ENCODE data around the gene TUBB4B.

TUBB4B gene

GRCh38 chr9:137205126-137206069, 35.7 kb upstream of the TUBB4B start, which contains the start of the genes NDOR1 and TMEM203 (continued):
- 0 out of 2 replicates have a peak, but pooled peaks have one; percentile 18 for TF ChIP-seq ZNF518A (tag by site-specific recombination; conservative IDR thresholded peaks at IDR 0.05; ENCODE audit: low read depth)
- TF ChIP-seq SALL2 (tag by site-specific recombination; IDR thresholded peaks at IDR 0.05; ENCODE audit: borderline replicate concordance), result no peak
- no peak for TF ChIP-seq KLF17 (tag by site-specific recombination; IDR thresholded peaks at IDR 0.05)
- peak; percentile 66; the same call in 1 of the 2 replicates for TF ChIP-seq ZNF2 (tag by site-specific recombination; IDR thresholded peaks at IDR 0.05)
- TF ChIP-seq GLI2 (tag by site-specific recombination; IDR thresholded peaks at IDR 0.05; ENCODE audit: borderline replicate concordance, low read depth), result no peak
- TF ChIP-seq ZNF426 (tag by site-specific recombination; IDR thresholded peaks at IDR 0.05), result no peak
- 0 out of 2 replicates have a peak, but pooled peaks have one; percentile 12 for TF ChIP-seq MEIS1 (CRISPR knock-in tag; IDR thresholded peaks at IDR 0.05; ENCODE audit: borderline replicate concordance)
- TF ChIP-seq ZNF121 (tag by site-specific recombination; IDR thresholded peaks at IDR 0.05), result no peak

- H3K27ac ChIP-seq (ENCODE audit: extremely low read depth, low read depth, low read length), result no peak overlapping the region
- POLR2A ChIA-PET, result interaction anchor here (0.6 to 16.6 kb wide), 4 partner anchors 15 to 519 kb away, joined by 3 to 304 read pairs (median 91); partner anchors contain the start of genes ANAPC2, CYSRT1, RNF208 and RNF224
- peaks cover 7% of the 10 kb centered on the region for H3K4me1 ChIP-seq (ENCODE audit: control insufficient read depth, insufficient read depth, low read length)
- TF ChIP-seq ZNF555 (tag by site-specific recombination; conservative IDR thresholded peaks at IDR 0.05), result no peak
- TF ChIP-seq ZNF2 (tag by site-specific recombination; IDR thresholded peaks at IDR 0.05), result no peak
- no peak for TF ChIP-seq PRDM1 (tag by site-specific recombination; IDR thresholded peaks at IDR 0.05)
- TF ChIP-seq ZNF610 (tag by site-specific recombination; IDR thresholded peaks at IDR 0.05; ENCODE audit: borderline replicate concordance), result no peak
- TF ChIP-seq ZFP69B (tag by site-specific recombination; IDR thresholded peaks at IDR 0.05), result no peak
- no peak for TF ChIP-seq ZNF701 (tag by site-specific recombination; IDR thresholded peaks at IDR 0.05)
- no peak for TF ChIP-seq ZNF132 (tag by site-specific recombination; IDR thresholded peaks at IDR 0.05; ENCODE audit: borderline replicate concordance)
- no peak for TF ChIP-seq KLF7 (tag by site-specific recombination; IDR thresholded peaks at IDR 0.05; ENCODE audit: borderline replicate concordance)
- TF ChIP-seq ZBTB1 (tag by site-specific recombination; IDR thresholded peaks at IDR 0.05), result no peak
- TF ChIP-seq ZSCAN23 (tag by site-specific recombination; IDR thresholded peaks at IDR 0.05), result no peak
- no peak for TF ChIP-seq ZIC2 (tag by site-specific recombination; IDR thresholded peaks at IDR 0.05)
- TF ChIP-seq ZNF274 (IDR thresholded peaks at IDR 0.05; ENCODE audit: low read length), result no peak
- no peak for TF ChIP-seq ZNF274 (tag by site-specific recombination; IDR thresholded peaks at IDR 0.05; ENCODE audit: borderline replicate concordance)
- CTCF ChIA-PET, result interaction anchor here (0.7 to 1.8 kb wide), 6 partner anchors 12 to 148 kb away, joined by 3 to 9 read pairs (median 3); partner anchors contain the start of gene MAN1B1
- H3K4me3 ChIP-seq (ENCODE audit: low read depth, low read length), result peak overlapping the region; percentile 92
- peaks cover 10 to 35% of the 10 kb centered on the region in 2 experiments; a peak in 2 of 3 replicates for H3K36me3 ChIP-seq (ENCODE audit: control insufficient read depth in 2 of 2, insufficient read depth in 1 of 2, low read length in 2 of 2)
- no peaks in the 10 kb centered on the region for H3K9me3 ChIP-seq (ENCODE audit: control insufficient read depth, insufficient read depth, low read depth, low read length)
Observed at GRCh38 chr9:137206602-137207001, 34.5 kb upstream of the TUBB4B start.

Data from HEK293 (cell line).